SK-N-SH (cell line): ENCODE data around the gene KYAT1. TPM values are rescaled to one million over a fixed set of nuclear protein-coding genes. Genes with fewer than 3 reads are reported as not detected.

Source experiments
- CTCF ChIA-PET: fragments of 300-600, 350-600 bp; formaldehyde crosslinking; extraction: SDS; loops from one replicate; lab custom pipeline; 2021; lab: Yijun Ruan, JAX
- POLR2A ChIA-PET: fragments of 350-600 bp; sonication (Branson Sonifier 250); formaldehyde crosslinking; extraction: SDS; loops from one replicate; lab custom pipeline; 2020; ENCODE audit warnings: antibody characterized with exemption, inconsistent platforms; lab: Yijun Ruan, JAX
- DNase-seq: peaks from one replicate; pipeline ENCODE4 v3.0.0; 2012
- H2AFZ ChIP-seq: fragments of 200-600 bp; sonication (generic); 2 replicates; pipeline ENCODE4 v1.8.1; 2016; ENCODE audit warnings: antibody characterized with exemption, mild to moderate bottlenecking, low read depth
- H3F3A ChIP-seq: fragments of 200-600 bp; sonication (generic); replicated peaks from 2 replicates; pipeline ENCODE3; 2016; ENCODE audit warnings: antibody characterized with exemption, mild to moderate bottlenecking; ENCODE audit not compliant: insufficient read depth
- H3K27ac ChIP-seq, 2 experiments: fragments of 200-500 bp in 1 of 2; fragments of 200-600 bp in 1 of 2; sonication (Bioruptor generic) in 1 of 2; sonication (generic), shearing (Covaris generic) in 1 of 2; 2 replicates each; pipeline versions ENCODE4 v1.5.1 to v1.6.1; 2014 to 2016; ENCODE audit warnings: low read depth in 2 of 2, inconsistent platforms in 1 of 2, low read length in 1 of 2, mild to moderate bottlenecking in 1 of 2, mixed read lengths in 1 of 2
- H3K27me3 ChIP-seq: fragments of 200-600 bp; sonication (generic), shearing (Covaris generic); 2 replicates; pipeline ENCODE4 v1.6.1; 2016; ENCODE audit warnings: mixed run types; ENCODE audit not compliant: insufficient read depth
- H3K36me3 ChIP-seq, 2 experiments: fragments of 200-500 bp in 1 of 2; fragments of 200-600 bp in 1 of 2; sonication (Bioruptor generic) in 1 of 2; sonication (generic) in 1 of 2; replicated peaks in 1 of 2; 2 replicates each; pipeline versions ENCODE3 to v1.5.1; 2014 to 2016; ENCODE audit warnings: low read length in 1 of 2, mild to moderate bottlenecking in 1 of 2; ENCODE audit not compliant: insufficient read depth in 2 of 2, control insufficient read depth in 1 of 2
- H3K4me1 ChIP-seq, 2 experiments: fragments of 200-500 bp in 1 of 2; fragments of 200-600 bp in 1 of 2; sonication (Bioruptor generic) in 1 of 2; sonication (generic), shearing (Covaris generic) in 1 of 2; 2 replicates each; pipeline versions ENCODE4 v1.5.1 to v1.6.1; 2014 to 2016; ENCODE audit warnings: low read depth in 1 of 2, low read length in 1 of 2, mixed run types in 1 of 2; ENCODE audit not compliant: insufficient read depth in 2 of 2, control insufficient read depth in 1 of 2
- H3K4me2 ChIP-seq: fragments of 200-600 bp; sonication (generic), shearing (Covaris generic); 2 replicates; pipeline ENCODE4 v1.6.1; 2017; ENCODE audit warnings: mixed run types
- H3K4me3 ChIP-seq, 2 experiments: fragments of 200-500 bp in 1 of 2; fragments of 200-600 bp in 1 of 2; sonication (Bioruptor generic) in 1 of 2; sonication (generic), shearing (Covaris generic) in 1 of 2; 2 replicates each; pipeline versions ENCODE4 v1.5.1 to v1.8.1; 2014 to 2016; ENCODE audit warnings: low read depth in 2 of 2, inconsistent platforms in 1 of 2, low read length in 1 of 2, mild to moderate bottlenecking in 1 of 2, mixed read lengths in 1 of 2, moderate library complexity in 1 of 2
- H3K79me2 ChIP-seq: fragments of 200-600 bp; sonication (generic); 2 replicates; pipeline ENCODE4 v1.8.1; 2017; ENCODE audit warnings: mild to moderate bottlenecking; ENCODE audit not compliant: insufficient read depth
- H3K9ac ChIP-seq: fragments of 200-600 bp; sonication (generic); 2 replicates; pipeline ENCODE4 v1.6.1; 2017; ENCODE audit warnings: mixed run types
- H3K9me2 ChIP-seq: fragments of 200-600 bp; sonication (generic); 2 replicates; pipeline ENCODE4 v1.6.1; 2017; ENCODE audit warnings: mixed run types
- H3K9me3 ChIP-seq: fragments of 200-600 bp; sonication (generic); 2 replicates; pipeline ENCODE4 v1.6.1; 2017; ENCODE audit warnings: mixed run types, mild to moderate bottlenecking, moderate library complexity
- H4K20me1 ChIP-seq: fragments of 200-600 bp; sonication (generic); 2 replicates; pipeline ENCODE4 v1.6.1; 2017; ENCODE audit warnings: mild to moderate bottlenecking, mixed run types; ENCODE audit not compliant: insufficient read depth
- EP300 ChIP-seq, 2 experiments: IDR thresholded peaks; 2 replicates each; pipeline versions ENCODE4 v1.4.0 to v1.6.1; 2012; ENCODE audit warnings: borderline replicate concordance in 1 of 2, low read depth in 1 of 2, low read length in 1 of 2
- EZH2phosphoT487 ChIP-seq: fragments of 200-600 bp; sonication (generic); IDR thresholded peaks from 2 replicates; pipeline ENCODE4 v1.6.1; 2017; ENCODE audit warnings: low read depth, mixed run types, mild to moderate bottlenecking, antibody characterized with exemption, moderate library complexity, borderline replicate concordance
- FOXM1 ChIP-seq: IDR thresholded peaks from 2 replicates; pipeline ENCODE4 v1.4.0; 2012; ENCODE audit warnings: low read depth, mild to moderate bottlenecking
- MXI1 ChIP-seq: IDR thresholded peaks from 2 replicates; pipeline ENCODE4 v1.6.1; 2012; ENCODE audit warnings: mild to moderate bottlenecking, low read depth, low read length, improper control_type of control experiment
- POLR2AphosphoS5 ChIP-seq: IDR thresholded peaks from 2 replicates; pipeline ENCODE4 v1.6.1; 2012; ENCODE audit warnings: low read depth, low read length
- RXRA ChIP-seq: IDR thresholded peaks from 2 replicates; pipeline ENCODE4 v1.4.0; 2012; ENCODE audit warnings: low read depth, mild to moderate bottlenecking, borderline replicate concordance
- USF1 ChIP-seq: IDR thresholded peaks from 2 replicates; pipeline ENCODE4 v1.4.0; 2012; ENCODE audit warnings: low read depth, borderline replicate concordance
- WGBS: methylation state at CpG from one replicate; pipeline ENCODE4 v1.1.6; 2017; ENCODE audit warnings: low lambda C conversion rate; 5-methylcytosine and 5-hydroxymethylcytosine counted together
- polyA plus RNA-seq, 3 experiments: library from polyadenylated mRNA; depleted of rRNA; stranded (reverse); fragments of >200 nt; gene quantifications; 2 replicates each; pipeline ENCODE4 v1.2.3, GENCODE V29; 2012

The KYAT1 gene
- polyA plus RNA-seq, 1 of the 3 experiments (the other 2 are of a cell fraction): 9.4 TPM

GRCh38 chr9:128785427-128785826 is 96.3 kb downstream of the KYAT1 start:
- TF ChIP-seq FOXM1: no peak
- no peak for TF ChIP-seq EZH2phosphoT487
- TF ChIP-seq POLR2AphosphoS5: no peak
- no peak for TF ChIP-seq USF1
- TF ChIP-seq RXRA: no peak
- TF ChIP-seq MXI1: no peak
- TF ChIP-seq EP300 (IDR thresholded peaks at IDR 0.05; ENCODE audit: borderline replicate concordance in 1 of 2, low read depth in 1 of 2, low read length in 1 of 2): no peak
- TF ChIP-seq, all 33 proteins: peak for 0
- H3K79me2 ChIP-seq: peaks cover 28% of the 10 kb centered on the region
- peaks cover 0 to 10% of the 10 kb centered on the region in 2 experiments; a peak in 1 of 4 replicates for H3K4me1 ChIP-seq
- no peak overlapping the region for H3K4me3 ChIP-seq
- H3K27me3 ChIP-seq: no peaks in the 10 kb centered on the region
- no peak for DNase-seq
- H3K4me2 ChIP-seq: no peak overlapping the region
- H3K9ac ChIP-seq: no peak overlapping the region
- no peaks in the 10 kb centered on the region for H4K20me1 ChIP-seq
- ChIA-PET POLR2A (no interaction called here), CTCF (interaction anchor here (1.1 kb wide), 1 partner anchor 32 kb away, joined by 5 read pairs; the partner anchor contains the start of gene ENDOG)
- H3K27ac ChIP-seq: no peak overlapping the region
- peaks cover 5% of the 10 kb centered on the region for H3F3A ChIP-seq
- H3K36me3 ChIP-seq: peaks cover 0 to 3% of the 10 kb centered on the region in 2 experiments
- H3K9me3 ChIP-seq: no peaks in the 10 kb centered on the region
- WGBS: 94% methylated on average over 6 of the region's 6 CpGs
- H3K9me2 ChIP-seq: no peaks in the 10 kb centered on the region
- H2AFZ ChIP-seq: no peak overlapping the region

Other genes with a start within 250 kb of the KYAT1 start
- gene DYNC2I2, start 225.1 kb downstream of the KYAT1 start, polyA plus RNA-seq (2012; rRNA removed): 57.2 and 73.7 TPM in 2 replicates
- 64.6 and 79.5 TPM in 2 replicates for gene SET, start 192.7 kb downstream of the KYAT1 start, polyA plus RNA-seq (2012; rRNA removed)
- 5.0 and 7.8 TPM in 2 replicates for gene PKN3, start 179.4 kb downstream of the KYAT1 start, polyA plus RNA-seq (2012; rRNA removed)
- 36.6 and 51.3 TPM in 2 replicates for gene ZDHHC12, start 157.8 kb downstream of the KYAT1 start, polyA plus RNA-seq (2012; rRNA removed)
- 25.4 and 30.9 TPM in 2 replicates for gene ZER1, start 110.0 kb downstream of the KYAT1 start, polyA plus RNA-seq (2012; rRNA removed)
- 19.1 and 19.7 TPM in 2 replicates for gene TBC1D13, start 94.7 kb downstream of the KYAT1 start, polyA plus RNA-seq (2012; rRNA removed)
- 22.2 and 26.6 TPM in 2 replicates for gene ENDOG, start 63.5 kb downstream of the KYAT1 start, polyA plus RNA-seq (2012; rRNA removed)
- gene SPOUT1, start 52.2 kb downstream of the KYAT1 start, polyA plus RNA-seq (2012; rRNA removed): 43.5 and 44.2 TPM in 2 replicates
- 28.6 and 30.4 TPM in 2 replicates for gene LRRC8A, start 183 bp upstream of the KYAT1 start, polyA plus RNA-seq (2012; rRNA removed)
- gene PHYHD1, start 39.0 kb upstream of the KYAT1 start, polyA plus RNA-seq (2012; rRNA removed): 0.19 TPM in 1 of 2 replicates, not detected in the other
- gene DOLK, start 65.7 kb upstream of the KYAT1 start, polyA plus RNA-seq (2012; rRNA removed): 23.1 and 31.7 TPM in 2 replicates
- gene NUP188, start 65.7 kb upstream of the KYAT1 start, polyA plus RNA-seq (2012; rRNA removed): 41.5 and 49.5 TPM in 2 replicates
- 94.4 and 111 TPM in 2 replicates for gene SH3GLB2, start 146.4 kb upstream of the KYAT1 start, polyA plus RNA-seq (2012; rRNA removed)
- gene MIGA2, start 154.7 kb upstream of the KYAT1 start, polyA plus RNA-seq (2012; rRNA removed): 21.2 and 26.4 TPM in 2 replicates
- gene DOLPP1, start 199.2 kb upstream of the KYAT1 start, polyA plus RNA-seq (2012; rRNA removed): 19.9 and 20.4 TPM in 2 replicates
- 29.7 and 44.5 TPM in 2 replicates for gene CRAT, start 228.8 kb upstream of the KYAT1 start, polyA plus RNA-seq (2012; rRNA removed)
- gene PTPA, start 229.5 kb upstream of the KYAT1 start, polyA plus RNA-seq (2012; rRNA removed): 130 and 149 TPM in 2 replicates